Measurements from ENCODE around the gene CTU1. TPM values are rescaled to one million over a fixed set of nuclear protein-coding genes. Genes with fewer than 3 reads are reported as not detected.

CTU1 gene
- 4.0 TPM for total RNA-seq

DNA sequence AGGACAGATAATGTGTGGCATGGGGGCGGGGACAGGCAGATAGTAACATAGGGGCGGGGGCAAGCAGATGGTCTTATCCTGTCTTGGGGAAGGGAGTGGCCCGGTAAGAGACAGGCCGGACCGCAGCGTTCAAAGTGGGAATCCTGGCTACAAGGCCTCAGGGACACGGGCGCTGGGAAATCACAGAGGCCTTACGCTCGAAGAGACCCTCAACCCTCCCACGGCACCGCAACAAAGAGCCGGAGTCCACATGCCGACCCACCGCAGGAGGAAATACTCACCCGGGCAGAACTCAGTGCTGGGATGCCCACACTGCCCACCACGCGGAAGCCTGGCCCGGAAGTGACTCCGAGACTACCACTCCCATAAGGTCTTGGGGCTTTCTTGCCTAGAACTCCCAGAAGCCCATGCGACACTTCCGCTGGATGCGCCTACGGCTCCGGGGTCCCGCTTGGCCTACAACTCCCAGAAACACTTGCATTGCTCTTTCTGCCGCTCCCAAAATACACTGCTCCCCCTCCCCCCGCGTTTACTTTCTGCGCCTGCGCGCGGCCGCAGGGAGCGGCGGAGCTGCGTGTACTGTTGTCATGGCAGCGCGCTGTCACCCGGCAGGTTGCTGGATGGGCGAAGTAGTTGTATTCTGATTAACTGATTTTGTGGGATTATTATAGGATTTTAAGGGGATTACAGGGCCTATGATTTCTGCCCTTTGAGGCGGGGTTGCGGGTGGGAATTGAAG lies at the start of gene CTU1:
Gene CTU1, minus strand, starts transcription at position 344 of the 739 bp plus-strand sequence. CDS start 3,840 bp downstream, outside the sequence.

GRCh38 chr19:51142119-51142518 lies 33.9 kb upstream of the CTU1 start, which contains the start of gene SIGLEC7:
TSS of gene SIGLEC7 (plus strand) at chr19:51142301. CDS start at chr19:51142370, 69 bp downstream.

DNA sequence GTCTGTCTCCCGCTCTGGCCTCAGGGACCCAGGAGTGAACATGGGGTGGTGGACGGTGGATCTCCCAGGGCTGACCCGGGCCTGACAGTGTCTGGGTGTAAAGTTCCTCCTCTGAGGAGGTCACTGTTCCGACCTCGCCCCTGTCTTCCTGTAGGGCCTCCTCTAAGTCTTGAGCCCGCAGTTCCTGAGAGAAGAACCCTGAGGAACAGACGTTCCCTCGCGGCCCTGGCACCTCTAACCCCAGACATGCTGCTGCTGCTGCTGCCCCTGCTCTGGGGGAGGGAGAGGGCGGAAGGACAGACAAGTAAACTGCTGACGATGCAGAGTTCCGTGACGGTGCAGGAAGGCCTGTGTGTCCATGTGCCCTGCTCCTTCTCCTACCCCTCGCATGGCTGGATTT lies 16.5 kb upstream of the CTU1 start, which contains the start of gene SIGLEC9:
Gene SIGLEC9, plus strand, starts transcription at position 178 of the 400 bp plus-strand sequence. Its CDS starts 69 bp downstream, at position 247.

DNA sequence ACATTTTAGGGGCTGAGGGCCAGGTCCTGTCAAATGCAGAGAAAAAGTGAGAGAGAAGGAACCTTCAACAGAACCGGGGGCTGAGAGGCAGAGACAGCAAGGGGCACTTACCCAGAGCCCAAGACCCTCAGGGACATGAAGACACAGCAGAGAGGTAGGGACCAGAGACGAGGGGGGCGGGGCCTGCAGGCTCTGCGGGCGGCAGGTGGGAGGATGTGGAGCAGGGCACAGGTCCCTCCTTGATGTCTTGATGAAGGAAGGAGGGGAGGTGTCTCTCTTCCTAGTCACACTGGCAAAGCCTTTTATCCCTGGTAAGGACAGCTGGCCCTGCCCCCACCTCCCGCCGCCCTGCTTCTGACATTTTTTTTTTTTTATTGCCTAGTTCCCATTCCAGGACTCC lies 25.6 kb downstream of the CTU1 start, which contains the start of gene KLK14:
Gene KLK14, minus strand, starts transcription at position 277 of the 400 bp plus-strand sequence. Its CDS starts 273 bp downstream, at position 4.

DNA sequence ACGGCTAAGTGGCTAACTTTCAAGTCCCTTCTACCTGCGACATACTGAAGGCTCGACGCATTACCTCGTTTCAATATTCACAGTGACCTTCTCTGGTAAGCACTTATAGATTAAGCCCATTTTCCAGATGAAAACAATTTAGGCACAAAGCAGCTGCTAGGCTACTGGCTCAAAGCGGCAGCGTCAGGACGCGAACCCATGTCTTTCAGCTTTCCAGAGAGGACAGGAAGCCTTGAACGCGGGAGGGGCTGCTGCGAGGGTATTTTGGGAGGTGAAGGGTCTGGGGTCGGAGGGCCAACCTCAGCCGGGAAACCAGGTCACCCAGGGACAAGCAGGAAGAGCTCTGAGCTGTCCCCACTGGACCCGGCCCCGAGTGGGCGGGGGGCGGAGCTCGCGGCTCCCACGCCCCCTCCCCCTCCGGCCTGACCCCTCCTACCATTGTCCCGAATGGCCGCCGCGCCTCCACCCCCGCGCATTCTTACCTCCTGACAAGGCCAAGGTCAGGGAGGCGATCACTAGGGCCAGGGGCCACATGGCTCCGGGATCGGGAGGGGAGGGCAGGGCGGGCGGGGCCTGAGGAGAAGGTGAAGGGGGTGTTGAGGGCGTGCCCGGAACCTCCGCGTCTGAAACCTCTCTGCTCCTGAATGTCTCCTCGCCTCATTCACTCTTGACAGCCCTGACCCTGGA lies 43.5 kb downstream of the CTU1 start, which contains the start of gene KLK13:
Gene KLK13, minus strand, starts transcription at position 559 of the 687 bp plus-strand sequence. Its CDS starts 25 bp downstream, at position 534.

Other genes starting within 250 kb of the CTU1 start
- not detected for gene KLK2, start 235.0 kb downstream of the CTU1 start, total RNA-seq
- gene KLK4, start 197.0 kb downstream of the CTU1 start, total RNA-seq, result not detected
- 0.66 TPM for gene KLK5, start 155.4 kb downstream of the CTU1 start, total RNA-seq
- gene KLK6, start 138.8 kb downstream of the CTU1 start, total RNA-seq, result not detected
- not detected for gene KLK7, start 124.5 kb downstream of the CTU1 start, total RNA-seq
- gene KLK8, start 106.8 kb downstream of the CTU1 start, total RNA-seq, result not detected
- 1.9 TPM for gene KLK10, start 88.7 kb downstream of the CTU1 start, total RNA-seq
- gene KLK11, start 81.8 kb downstream of the CTU1 start, total RNA-seq, result 4.7 TPM
- gene KLK12, start 73.4 kb downstream of the CTU1 start, total RNA-seq, result not detected
- not detected for gene KLK13, start 43.3 kb downstream of the CTU1 start, total RNA-seq
- gene KLK14, start 25.5 kb downstream of the CTU1 start, total RNA-seq, result not detected
- gene SIGLEC9, start 16.5 kb upstream of the CTU1 start, total RNA-seq, result 0.99 TPM
- 1.2 TPM for gene SIGLEC7, start 33.9 kb upstream of the CTU1 start, total RNA-seq
- 1.7 TPM for gene CD33, start 116.7 kb upstream of the CTU1 start, total RNA-seq
- gene SIGLECL1, start 142.7 kb upstream of the CTU1 start, total RNA-seq, result not detected
- 10.9 TPM for gene IGLON5, start 203.2 kb upstream of the CTU1 start, total RNA-seq
- 2.5 TPM for gene VSIG10L, start 233.7 kb upstream of the CTU1 start, total RNA-seq